Measurements from ENCODE around the gene SIRPB2. TPM values are rescaled to one million over a fixed set of nuclear protein-coding genes. Genes with fewer than 3 reads are reported as not detected.

The SIRPB2 gene
- total RNA-seq (ENCODE audit: unreplicated experiment): not detected
- long read RNA-seq: 0 reads

- H3K27me3 Mint-ChIP-seq (ENCODE audit: unreplicated experiment): peaks cover 1% of the 10 kb centered on the region
- H3K27ac Mint-ChIP-seq (ENCODE audit: unreplicated experiment): no peak within 1 kb of the TSS
- no peaks in the 10 kb centered on the region for H3K36me3 Mint-ChIP-seq (ENCODE audit: unreplicated experiment)
- no peak for TF ChIP-seq CTCF (IDR thresholded peaks at IDR 0.05; ENCODE audit: partially characterized antibody, unreplicated experiment)
- H3K4me3 Mint-ChIP-seq (ENCODE audit: unreplicated experiment): no peak within 1 kb of the TSS
- H3K4me1 Mint-ChIP-seq (ENCODE audit: low read depth, unreplicated experiment): no peaks in the 10 kb centered on the region
- DNase-seq: no peak
- no peaks in the 10 kb centered on the region for H3K9me3 Mint-ChIP-seq (ENCODE audit: unreplicated experiment)
Observed at GRCh38 chr20:1491281-1491840, at the start of gene SIRPB2. Gene SIRPB2, minus strand, starts transcription at chr20:1491420. Its CDS starts 61 bp downstream, at chr20:1491359.

GRCh38 chr20:1539816-1540419 lies 48.7 kb upstream of the SIRPB2 start:
- no peak for DNase-seq
- H3K4me3 Mint-ChIP-seq (ENCODE audit: unreplicated experiment): no peak overlapping the region
- H3K36me3 Mint-ChIP-seq (ENCODE audit: unreplicated experiment): no peaks in the 10 kb centered on the region
- no peaks in the 10 kb centered on the region for H3K4me1 Mint-ChIP-seq (ENCODE audit: low read depth, unreplicated experiment)
- peaks cover 4% of the 10 kb centered on the region for H3K9me3 Mint-ChIP-seq (ENCODE audit: unreplicated experiment)
- TF ChIP-seq CTCF (IDR thresholded peaks at IDR 0.05; ENCODE audit: partially characterized antibody, unreplicated experiment): no peak
- H3K27ac Mint-ChIP-seq (ENCODE audit: unreplicated experiment): no peak overlapping the region
- no peaks in the 10 kb centered on the region for H3K27me3 Mint-ChIP-seq (ENCODE audit: unreplicated experiment)

- Mint-ChIP-seq H3K4me1 (ENCODE audit: low read depth, unreplicated experiment) (no peaks in the 10 kb centered on the region), H3K27ac (ENCODE audit: unreplicated experiment) (no peak overlapping the region), H3K9me3 (ENCODE audit: unreplicated experiment) (peaks cover 4% of the 10 kb centered on the region), H3K27me3 (ENCODE audit: unreplicated experiment) (no peaks in the 10 kb centered on the region), H3K4me3 (ENCODE audit: unreplicated experiment) (no peak overlapping the region), H3K36me3 (ENCODE audit: unreplicated experiment) (no peaks in the 10 kb centered on the region)
- TF ChIP-seq CTCF (IDR thresholded peaks at IDR 0.05; ENCODE audit: partially characterized antibody, unreplicated experiment): no peak
- no peak for DNase-seq
Observed at GRCh38 chr20:1538655-1539054, 47.4 kb upstream of the SIRPB2 start.

- no peak overlapping the region for H3K4me3 Mint-ChIP-seq (ENCODE audit: unreplicated experiment)
- no peak for TF ChIP-seq CTCF (IDR thresholded peaks at IDR 0.05; ENCODE audit: partially characterized antibody, unreplicated experiment)
- no peak for DNase-seq
- peaks cover 4% of the 10 kb centered on the region for H3K9me3 Mint-ChIP-seq (ENCODE audit: unreplicated experiment)
- H3K27ac Mint-ChIP-seq (ENCODE audit: unreplicated experiment): no peak overlapping the region
- no peaks in the 10 kb centered on the region for H3K4me1 Mint-ChIP-seq (ENCODE audit: low read depth, unreplicated experiment)
- no peaks in the 10 kb centered on the region for H3K27me3 Mint-ChIP-seq (ENCODE audit: unreplicated experiment)
- no peaks in the 10 kb centered on the region for H3K36me3 Mint-ChIP-seq (ENCODE audit: unreplicated experiment)
Observed at GRCh38 chr20:1537731-1538058, 46.5 kb upstream of the SIRPB2 start.

GRCh38 chr20:1536893-1537730 lies 45.9 kb upstream of the SIRPB2 start:
- Mint-ChIP-seq H3K9me3 (ENCODE audit: unreplicated experiment) (peaks cover 4% of the 10 kb centered on the region), H3K27ac (ENCODE audit: unreplicated experiment) (no peak overlapping the region), H3K27me3 (ENCODE audit: unreplicated experiment) (no peaks in the 10 kb centered on the region), H3K36me3 (ENCODE audit: unreplicated experiment) (no peaks in the 10 kb centered on the region), H3K4me1 (ENCODE audit: low read depth, unreplicated experiment) (no peaks in the 10 kb centered on the region), H3K4me3 (ENCODE audit: unreplicated experiment) (no peak overlapping the region)
- no peak for TF ChIP-seq CTCF (IDR thresholded peaks at IDR 0.05; ENCODE audit: partially characterized antibody, unreplicated experiment)
- no peak for DNase-seq

Measured in glutamatergic neuron (in vitro differentiated cells).